H7 (cell line): ENCODE data around the gene LSAMP. TPM values are rescaled to one million over a fixed set of nuclear protein-coding genes. Genes with fewer than 3 reads are reported as not detected.
A peak's percentile ranks its signal among the peaks of the same experiment; 100 is the strongest.

Experiments
- DNase-seq: peaks from one replicate; pipeline ENCODE4 v3.0.0; 2012
- H3K27me3 ChIP-seq: 2 replicates; pipeline ENCODE4 v1.6.0; 2011; ENCODE audit warnings: mild to moderate bottlenecking, low read length; ENCODE audit not compliant: control insufficient read depth, insufficient read depth
- H3K36me3 ChIP-seq: replicated peaks from 2 replicates; pipeline ENCODE4 v1.5.1; 2011; ENCODE audit warnings: low read length; ENCODE audit not compliant: control insufficient read depth, insufficient read depth
- H3K4me3 ChIP-seq: 2 replicates; pipeline ENCODE4 v1.5.1; 2011; ENCODE audit warnings: low read depth, mild to moderate bottlenecking, control low read depth, low read length, moderate library complexity; ENCODE audit not compliant: insufficient read depth
- total RNA-seq: library from RNA; depleted of rRNA; stranded (reverse); fragments of >200 nt; shearing (Covaris generic); gene quantifications from 2 replicates; pipeline ENCODE4 v1.2.3, GENCODE V29; 2014

The LSAMP gene
- total RNA-seq, 1 experiment from 2014 or later: 2.6 TPM

GRCh38 chr3:115890579-115890978, 554.7 kb downstream of the LSAMP start:
- no peaks in the 10 kb centered on the region for H3K36me3 ChIP-seq
- no peaks in the 10 kb centered on the region for H3K27me3 ChIP-seq
- no peak overlapping the region for H3K4me3 ChIP-seq
- DNase-seq: no peak

- Histone ChIP-seq H3K4me3 (no peak overlapping the region), H3K27me3 (no peaks in the 10 kb centered on the region), H3K36me3 (no peaks in the 10 kb centered on the region)
- no peak for DNase-seq
Observed at GRCh38 chr3:115885621-115886020, 559.7 kb downstream of the LSAMP start.

GRCh38 chr3:115877615-115877899, 567.7 kb downstream of the LSAMP start:
- H3K4me3 ChIP-seq: no peak overlapping the region
- no peaks in the 10 kb centered on the region for H3K36me3 ChIP-seq
- no peak for DNase-seq
- H3K27me3 ChIP-seq: no peaks in the 10 kb centered on the region

- no peak overlapping the region for H3K4me3 ChIP-seq
- no peak for DNase-seq
- no peaks in the 10 kb centered on the region for H3K36me3 ChIP-seq
- no peaks in the 10 kb centered on the region for H3K27me3 ChIP-seq
Observed at GRCh38 chr3:115876876-115877614, 568.2 kb downstream of the LSAMP start.

GRCh38 chr3:115875460-115875859, 569.8 kb downstream of the LSAMP start:
- Histone ChIP-seq H3K4me3 (no peak overlapping the region), H3K27me3 (no peaks in the 10 kb centered on the region), H3K36me3 (no peaks in the 10 kb centered on the region)
- no peak for DNase-seq

DNA sequence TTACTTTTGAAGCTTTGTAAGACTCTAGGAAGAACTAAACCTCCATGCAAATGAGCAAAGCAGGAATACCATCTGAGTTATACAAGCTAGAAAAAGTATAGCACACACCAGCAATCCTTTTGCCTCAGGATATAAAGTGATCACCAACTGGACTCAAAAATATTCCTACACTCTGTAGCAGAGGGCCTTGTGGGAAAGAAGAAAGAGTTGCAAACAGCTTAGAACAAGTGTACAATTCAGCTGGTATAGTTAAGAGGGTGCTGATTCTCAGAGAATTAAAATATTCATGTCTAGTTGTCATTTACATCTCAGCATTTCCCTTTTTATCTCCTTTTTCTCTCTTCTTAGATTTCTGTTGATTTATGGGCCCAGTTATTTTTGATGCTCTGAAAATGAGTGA, 573.6 kb downstream of the LSAMP start:
- H3K4me3 ChIP-seq: no peak overlapping the region
- no peaks in the 10 kb centered on the region for H3K36me3 ChIP-seq
- no peaks in the 10 kb centered on the region for H3K27me3 ChIP-seq
- DNase-seq: no peak

DNA sequence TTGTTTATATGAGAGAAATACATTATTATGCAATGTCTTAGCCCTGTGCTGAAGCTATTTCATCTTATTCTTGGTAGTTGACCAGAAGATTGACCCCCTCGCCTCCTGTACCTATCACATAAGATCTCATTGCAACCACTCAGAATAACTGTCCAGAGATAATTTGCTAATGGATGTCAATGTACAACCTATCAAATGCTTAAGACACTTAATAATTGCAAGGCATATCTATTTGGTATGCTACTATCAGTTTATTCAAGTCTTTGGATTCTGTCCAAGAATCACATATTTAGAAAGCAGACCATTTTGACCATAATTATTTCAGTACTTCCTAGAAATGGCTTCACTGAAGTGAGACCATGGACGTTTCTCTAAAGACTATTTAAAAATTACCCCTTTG, 580.4 kb downstream of the LSAMP start:
- Histone ChIP-seq H3K4me3 (no peak overlapping the region), H3K27me3 (no peaks in the 10 kb centered on the region), H3K36me3 (no peaks in the 10 kb centered on the region)
- DNase-seq: no peak

DNA sequence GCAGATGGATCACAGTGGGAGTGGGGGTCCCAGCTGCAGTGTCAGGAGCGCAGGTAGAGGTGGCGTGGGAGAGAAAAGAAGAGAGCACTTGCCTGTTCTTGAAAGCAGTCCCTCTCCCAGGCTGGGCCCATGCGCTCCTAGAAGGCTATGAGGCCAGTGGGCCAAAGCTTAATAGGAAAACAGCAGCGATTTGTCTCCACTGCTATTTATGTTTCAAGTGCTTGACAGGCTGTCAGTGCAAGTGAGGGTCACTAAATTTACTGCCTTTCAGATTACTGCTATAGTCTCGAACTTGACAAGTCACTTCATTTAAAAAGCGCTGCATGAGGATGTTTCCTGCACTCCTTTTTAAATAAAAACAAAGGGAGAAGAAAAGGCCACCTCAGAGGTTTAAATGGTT, 582.4 kb downstream of the LSAMP start:
- no peaks in the 10 kb centered on the region for H3K27me3 ChIP-seq
- H3K4me3 ChIP-seq: no peak overlapping the region
- no peak for DNase-seq
- no peaks in the 10 kb centered on the region for H3K36me3 ChIP-seq

DNA sequence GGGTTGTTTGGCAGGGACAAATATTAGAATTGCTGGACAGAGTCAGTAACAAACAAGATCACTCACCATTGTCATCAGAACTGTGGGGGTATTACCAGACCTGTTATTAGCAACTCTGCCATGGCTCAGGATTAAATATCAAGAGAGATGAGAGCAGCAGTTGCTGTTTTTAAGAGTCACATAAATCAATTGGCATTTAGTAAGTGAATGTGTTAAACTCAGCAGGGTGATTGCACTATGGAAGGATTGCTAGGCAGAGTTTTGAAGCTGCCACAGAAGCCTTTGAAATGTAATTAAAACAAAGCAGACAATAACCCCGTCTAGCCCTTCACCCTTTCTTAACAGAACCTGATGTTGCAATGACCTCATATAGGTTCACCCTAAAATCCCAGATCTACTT, 583.2 kb downstream of the LSAMP start:
- H3K4me3 ChIP-seq: no peak overlapping the region

DNA sequence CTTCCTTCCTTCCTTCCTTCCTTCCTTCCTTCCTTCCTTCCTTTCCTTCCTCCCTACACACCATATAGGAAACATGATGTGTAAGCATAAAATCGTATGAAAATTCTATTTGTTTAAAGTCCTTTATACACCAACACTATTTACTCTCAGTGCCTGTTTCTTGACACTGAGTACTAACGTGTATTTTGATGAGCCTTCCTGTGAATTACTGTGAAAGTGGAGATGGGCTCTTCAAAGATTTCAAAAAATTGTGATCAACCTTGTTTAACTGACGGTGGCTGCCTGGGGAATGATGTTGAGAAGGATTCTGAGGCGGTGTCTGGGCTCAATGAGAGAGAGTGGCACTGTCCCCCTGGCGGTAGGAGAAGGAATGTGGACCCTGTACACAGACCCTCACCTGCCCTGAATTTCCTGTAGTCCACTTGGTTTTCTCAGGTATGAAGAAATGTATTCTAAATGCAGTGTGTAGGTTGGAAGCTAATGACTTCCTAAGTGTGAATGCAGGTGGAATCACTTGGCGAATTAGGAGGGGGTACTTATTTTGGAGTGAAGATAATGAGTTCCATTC, 584.0 kb downstream of the LSAMP start:
- no peak for DNase-seq
- Histone ChIP-seq H3K27me3 (no peaks in the 10 kb centered on the region), H3K4me3 (no peak overlapping the region), H3K36me3 (no peaks in the 10 kb centered on the region)

More for the DNA sequence above, 583.2 kb downstream of the LSAMP start:
- no peak for DNase-seq
- H3K36me3 ChIP-seq: no peaks in the 10 kb centered on the region
- H3K27me3 ChIP-seq: no peaks in the 10 kb centered on the region

- Histone ChIP-seq H3K27me3 (no peaks in the 10 kb centered on the region), H3K36me3 (no peaks in the 10 kb centered on the region), H3K4me3 (no peak overlapping the region)
- DNase-seq: no peak
Observed at GRCh38 chr3:115860766-115861165, 584.5 kb downstream of the LSAMP start.

GRCh38 chr3:115859002-115859807, 586.1 kb downstream of the LSAMP start:
- DNase-seq: peak; percentile 65
- H3K4me3 ChIP-seq: no peak overlapping the region

GRCh38 chr3:115857518-115858136, 587.7 kb downstream of the LSAMP start:
- H3K27me3 ChIP-seq: no peaks in the 10 kb centered on the region
- DNase-seq: no peak
- H3K36me3 ChIP-seq: no peaks in the 10 kb centered on the region

More at GRCh38 chr3:115859002-115859807, 586.1 kb downstream of the LSAMP start:
- Histone ChIP-seq H3K36me3 (no peaks in the 10 kb centered on the region), H3K27me3 (no peaks in the 10 kb centered on the region)

GRCh38 chr3:115855911-115856310, 589.4 kb downstream of the LSAMP start:
- Histone ChIP-seq H3K36me3 (no peaks in the 10 kb centered on the region), H3K27me3 (no peaks in the 10 kb centered on the region), H3K4me3 (no peak overlapping the region)
- no peak for DNase-seq

More at GRCh38 chr3:115857518-115858136, 587.7 kb downstream of the LSAMP start:
- H3K4me3 ChIP-seq: no peak overlapping the region

DNA sequence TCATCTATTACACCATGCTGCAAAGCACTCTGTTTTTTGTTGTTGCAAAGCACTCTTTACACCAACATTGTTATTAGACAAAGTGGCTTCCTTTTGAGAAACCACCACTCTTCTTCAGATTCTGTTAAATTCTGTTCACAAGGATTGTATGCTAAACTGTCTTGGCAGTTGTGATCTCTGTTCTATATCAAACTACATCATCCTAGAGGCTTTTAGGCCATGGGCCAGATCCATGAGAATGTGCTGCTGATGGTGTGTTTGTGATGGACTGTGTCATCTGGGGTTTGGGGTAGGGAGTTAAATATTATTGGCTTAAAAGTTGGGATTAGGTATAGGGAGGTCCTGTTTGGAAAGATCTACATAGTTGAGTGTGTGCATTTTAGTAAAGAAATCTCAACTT, 592.2 kb downstream of the LSAMP start:
- DNase-seq: no peak
- no peak overlapping the region for H3K4me3 ChIP-seq
- no peaks in the 10 kb centered on the region for H3K36me3 ChIP-seq
- H3K27me3 ChIP-seq: no peaks in the 10 kb centered on the region
